Measurements from ENCODE around the gene GDI1. TPM values are rescaled to one million over a fixed set of nuclear protein-coding genes. Genes with fewer than 3 reads are reported as not detected.

GDI1 gene
- polyA plus RNA-seq, 1 donor, result 82.5 TPM

- DNase-seq (ENCODE audit: low read depth), result no peak
Measured at GRCh38 chrX:154437971-154438893, 1.3 kb downstream of the GDI1 start.

- DNase-seq (ENCODE audit: low read depth), result no peak
Measured at GRCh38 chrX:154439841-154440240, 2.9 kb downstream of the GDI1 start.

- DNase-seq (ENCODE audit: low read depth), result no peak
Measured at GRCh38 chrX:154440623-154441357, 3.8 kb downstream of the GDI1 start.

- DNase-seq (ENCODE audit: low read depth), result no peak
Measured at GRCh38 chrX:154441564-154441963, 4.6 kb downstream of the GDI1 start.

- DNase-seq (ENCODE audit: low read depth), result no peak
Measured at GRCh38 chrX:154441984-154442707, 5.2 kb downstream of the GDI1 start.

- DNase-seq (ENCODE audit: low read depth), result no peak
Measured at GRCh38 chrX:154443479-154443910, 6.5 kb downstream of the GDI1 start.

GRCh38 chrX:154443992-154444754, 7.2 kb downstream of the GDI1 start, which contains the start of gene FAM50A:
Gene FAM50A (plus strand): TSS chrX:154444141. CDS start chrX:154444236, 95 bp downstream.
- DNase-seq (ENCODE audit: low read depth), result no peak

- DNase-seq (ENCODE audit: low read depth), result no peak
Measured at GRCh38 chrX:154444755-154445246, 7.8 kb downstream of the GDI1 start.

- DNase-seq (ENCODE audit: low read depth), result no peak
Measured at GRCh38 chrX:154445776-154446175, 8.8 kb downstream of the GDI1 start.

GRCh38 chrX:154446430-154446829, 9.5 kb downstream of the GDI1 start:
- no peak for DNase-seq (ENCODE audit: low read depth)

GRCh38 chrX:154448484-154448883, 11.5 kb downstream of the GDI1 start:
- no peak for DNase-seq (ENCODE audit: low read depth)

- DNase-seq (ENCODE audit: low read depth), result no peak
Measured at GRCh38 chrX:154449618-154450017, 12.7 kb downstream of the GDI1 start.

- DNase-seq (ENCODE audit: low read depth), result no peak
Measured at GRCh38 chrX:154450312-154450711, 13.4 kb downstream of the GDI1 start.

- DNase-seq (ENCODE audit: low read depth), result no peak
Measured at GRCh38 chrX:154452823-154453222, 15.9 kb downstream of the GDI1 start.

- DNase-seq (ENCODE audit: low read depth), result no peak
Measured at GRCh38 chrX:154457491-154458115, 20.6 kb downstream of the GDI1 start.

- no peak for DNase-seq (ENCODE audit: low read depth)
Measured at GRCh38 chrX:154458116-154458953, 21.4 kb downstream of the GDI1 start, which contains the start of gene PLXNA3. Gene PLXNA3 (plus strand): TSS chrX:154458281. CDS start chrX:154460184, 1,903 bp downstream.

GRCh38 chrX:154458954-154459778, 22.2 kb downstream of the GDI1 start:
- DNase-seq (ENCODE audit: low read depth), result no peak

GRCh38 chrX:154459832-154460231, 22.9 kb downstream of the GDI1 start:
- no peak for DNase-seq (ENCODE audit: low read depth)

GRCh38 chrX:154460326-154460725, 23.4 kb downstream of the GDI1 start:
- DNase-seq (ENCODE audit: low read depth), result no peak
